GM19395 (cell line): ENCODE measurements around the gene AUTS2.
A peak's percentile ranks its signal among the peaks of the same experiment; 100 is the strongest.

Source experiments
- ATAC-seq: cut with Tn5 transposase; IDR thresholded peaks from one replicate; pipeline ENCODE4 v1.9.1; 2021; ENCODE audit warnings: mild to moderate bottlenecking, moderate library complexity; ENCODE audit not compliant: unreplicated experiment

Gene AUTS2

GRCh38 chr7:69654381-69654780 is 56.1 kb downstream of the AUTS2 start:
- ATAC-seq = no peak

DNA sequence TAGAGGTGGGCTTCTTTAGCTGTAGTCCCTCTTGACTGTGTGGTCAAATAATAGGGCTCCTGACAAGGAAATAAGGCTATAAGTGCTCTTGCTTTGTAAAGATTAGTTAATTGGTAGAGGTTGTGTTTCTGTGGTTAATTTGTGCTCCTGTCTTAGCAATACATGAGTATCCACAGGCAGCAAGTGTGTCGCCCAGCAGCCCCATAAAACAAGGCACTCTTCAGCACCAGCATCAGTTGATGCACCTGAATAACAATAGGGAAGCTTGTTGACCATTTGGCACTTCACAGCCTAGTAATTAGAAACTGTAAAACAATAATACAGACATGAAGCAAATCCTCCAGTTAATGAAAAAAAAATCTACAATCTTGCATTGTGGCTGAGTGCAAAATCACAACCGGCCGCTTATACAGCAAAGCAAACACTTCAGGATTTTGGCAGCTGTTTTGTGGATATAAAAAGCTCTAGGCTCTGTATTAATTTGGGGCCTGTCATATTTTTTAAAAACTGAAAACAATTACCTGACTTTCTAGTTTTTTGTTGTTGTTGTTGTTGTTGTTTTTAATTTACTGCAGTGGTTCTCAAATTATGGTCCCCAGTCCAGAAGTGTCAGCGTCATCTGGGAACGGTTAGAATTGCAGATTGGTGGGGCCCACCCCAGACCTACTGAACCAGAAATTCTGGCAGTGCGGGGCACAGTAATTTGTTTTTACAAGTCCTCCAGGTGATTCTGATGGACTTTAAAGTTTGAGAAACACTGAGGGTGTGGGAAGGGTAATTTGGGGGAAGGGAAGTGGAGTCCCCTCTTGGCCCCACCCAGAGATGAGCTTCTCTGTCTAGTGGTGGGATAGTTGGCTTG is 56.8 kb downstream of the AUTS2 start:
- ATAC-seq = no peak

DNA sequence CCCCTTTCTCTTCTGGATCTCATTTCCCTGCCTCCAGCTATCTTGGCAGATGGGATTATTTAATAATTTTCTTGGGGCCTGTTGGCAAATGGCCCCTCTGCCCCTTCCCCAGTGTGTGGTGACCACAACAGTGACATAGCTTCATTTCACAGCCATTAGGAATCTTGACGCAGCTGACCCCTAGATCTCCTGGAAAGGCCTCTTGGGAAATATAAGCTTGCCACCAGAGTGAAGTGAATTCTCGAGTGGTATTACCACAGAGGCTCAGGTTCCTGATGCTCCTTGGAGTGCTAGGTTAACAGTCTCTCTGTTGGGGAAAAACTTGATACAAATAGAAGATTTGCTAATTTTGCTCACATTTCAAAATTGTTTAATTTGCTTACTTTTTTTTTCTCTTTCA is 57.8 kb downstream of the AUTS2 start:
- ATAC-seq = no peak

- ATAC-seq = no peak
These were observed 58.6 kb downstream of the AUTS2 start for GRCh38 chr7:69656890-69657289.

- no peak for ATAC-seq
These were observed 59.1 kb downstream of the AUTS2 start for GRCh38 chr7:69657331-69657730.

GRCh38 chr7:69657985-69658384 is 59.7 kb downstream of the AUTS2 start:
- no peak for ATAC-seq

GRCh38 chr7:69659983-69660382 is 61.7 kb downstream of the AUTS2 start:
- no peak for ATAC-seq

GRCh38 chr7:69661342-69661741 is 63.1 kb downstream of the AUTS2 start:
- peak; percentile 51 for ATAC-seq

DNA sequence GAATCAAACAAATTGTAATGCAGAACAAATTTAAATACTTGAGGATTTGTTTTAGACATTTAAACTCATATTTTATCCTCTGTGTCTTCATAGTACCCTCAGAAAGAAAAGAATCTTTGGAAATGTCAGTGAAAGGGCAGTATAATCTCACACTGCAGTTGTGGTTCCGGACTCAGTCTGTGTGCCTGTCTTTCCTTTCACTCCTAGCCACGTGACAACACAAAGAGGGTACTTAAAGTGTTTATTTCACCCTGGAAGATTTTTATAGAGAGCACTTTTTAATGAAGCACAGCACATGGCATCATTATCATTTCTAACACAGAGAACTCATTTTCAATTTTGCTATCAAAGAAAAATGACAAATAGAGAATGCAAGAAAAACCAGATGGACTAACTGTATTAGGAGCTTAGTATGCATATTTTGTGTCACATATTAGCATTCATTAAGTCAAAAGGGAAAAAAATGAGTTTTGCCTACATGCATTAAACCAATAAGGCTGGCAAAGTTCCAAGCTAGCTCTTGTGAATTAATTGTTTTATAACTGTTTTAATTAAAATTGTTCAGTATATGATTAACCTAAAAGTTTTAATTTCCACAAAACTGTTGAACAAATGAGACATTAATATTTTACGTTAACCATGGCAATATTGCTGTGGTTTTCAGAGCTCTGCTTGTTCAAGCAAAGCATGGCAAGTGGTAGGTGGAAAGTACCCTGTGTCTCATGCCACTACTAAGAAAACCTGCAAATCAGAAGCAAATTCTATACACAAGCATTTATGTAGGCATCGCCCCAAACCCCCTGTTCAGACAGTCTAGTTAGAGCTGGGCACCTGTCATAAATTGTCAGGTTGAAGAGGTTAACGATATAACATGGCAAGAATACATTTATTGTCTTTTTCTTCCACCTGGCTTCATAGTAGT is 65.9 kb downstream of the AUTS2 start:
- ATAC-seq = no peak

DNA sequence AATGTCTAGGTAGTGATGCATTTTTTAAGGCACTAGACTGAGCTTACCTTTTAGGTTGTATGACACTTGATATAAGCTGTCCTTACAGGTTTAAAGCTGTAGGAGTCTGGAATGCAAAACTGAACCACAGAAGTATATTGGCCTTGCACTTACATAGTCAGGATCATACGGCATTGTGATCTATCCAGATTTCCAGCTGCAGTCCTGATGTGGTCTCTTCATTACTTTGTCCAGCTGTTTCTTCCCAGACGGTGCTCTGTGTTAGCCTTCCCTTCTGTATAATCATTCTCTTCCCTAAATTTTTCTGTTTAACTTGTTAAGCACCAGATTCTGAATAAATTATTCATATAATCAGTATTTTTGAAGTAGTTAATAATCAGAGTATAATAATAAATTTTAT is 67.1 kb downstream of the AUTS2 start:
- no peak for ATAC-seq

- ATAC-seq = no peak
These were observed 70.1 kb downstream of the AUTS2 start for GRCh38 chr7:69668339-69668870.

- no peak for ATAC-seq
These were observed 72.4 kb downstream of the AUTS2 start for GRCh38 chr7:69670701-69671100.

GRCh38 chr7:69673074-69673473 is 74.8 kb downstream of the AUTS2 start:
- ATAC-seq = no peak

- peak; percentile 84 for ATAC-seq
These were observed 76.5 kb downstream of the AUTS2 start for GRCh38 chr7:69674701-69675182.

DNA sequence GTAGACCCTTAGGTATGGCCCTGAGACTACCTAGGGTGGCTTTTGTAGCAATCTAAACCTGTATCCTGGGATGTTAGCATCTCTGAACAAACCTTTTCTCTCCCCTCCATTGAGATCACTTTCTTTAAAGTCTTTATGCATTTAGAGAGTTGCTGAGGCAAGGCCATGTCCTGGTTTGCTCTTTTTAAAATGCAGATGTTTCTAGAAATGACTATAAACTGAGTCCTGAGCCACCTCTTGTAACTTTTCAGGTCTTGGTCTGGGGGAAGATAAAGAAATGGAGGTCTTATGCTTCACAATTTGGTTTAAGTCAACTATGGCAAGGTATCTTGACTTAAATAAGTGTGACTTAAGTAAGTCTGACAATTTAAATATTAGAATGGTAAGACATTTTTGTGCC is 78.0 kb downstream of the AUTS2 start:
- ATAC-seq = no peak

DNA sequence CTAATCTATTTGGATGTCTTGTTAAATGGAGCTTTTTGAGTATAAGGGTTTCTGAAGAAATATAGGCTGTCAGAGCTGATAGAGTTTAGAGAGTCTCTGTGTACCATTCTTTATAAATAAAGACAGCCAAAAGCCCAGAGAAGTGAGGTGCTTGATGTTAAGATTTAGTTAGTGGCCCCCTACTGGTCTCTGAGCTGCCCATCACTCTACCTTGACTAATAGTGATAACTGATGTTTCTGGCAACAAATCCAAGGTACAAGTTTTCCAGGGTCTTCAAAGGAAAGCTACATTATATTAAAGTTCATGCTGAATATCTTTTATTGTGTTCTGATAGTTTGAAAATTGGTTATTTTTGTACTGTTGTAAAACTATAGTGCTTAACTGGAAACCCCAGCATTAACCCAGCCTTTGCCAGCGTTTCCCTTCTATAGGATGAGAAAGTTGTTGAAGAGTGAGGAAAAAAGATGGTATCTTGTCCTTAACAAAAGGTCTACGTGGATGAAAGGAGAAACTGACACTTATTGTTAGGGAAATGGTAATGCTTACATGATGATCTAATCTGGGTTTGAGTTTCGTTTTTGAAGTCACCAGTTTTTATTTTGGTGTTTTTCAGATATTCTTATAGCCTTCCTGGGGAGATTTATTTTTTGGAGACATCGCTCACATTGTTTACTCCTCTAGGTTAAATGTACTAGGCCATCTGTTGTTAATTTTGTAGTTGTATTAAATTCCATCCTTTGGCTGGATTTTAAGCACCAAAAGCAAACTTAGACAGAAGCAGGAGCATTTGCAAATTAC is 79.0 kb downstream of the AUTS2 start:
- peak; percentile 39 for ATAC-seq

GRCh38 chr7:69677881-69678493 is 79.7 kb downstream of the AUTS2 start:
- ATAC-seq = no peak

DNA sequence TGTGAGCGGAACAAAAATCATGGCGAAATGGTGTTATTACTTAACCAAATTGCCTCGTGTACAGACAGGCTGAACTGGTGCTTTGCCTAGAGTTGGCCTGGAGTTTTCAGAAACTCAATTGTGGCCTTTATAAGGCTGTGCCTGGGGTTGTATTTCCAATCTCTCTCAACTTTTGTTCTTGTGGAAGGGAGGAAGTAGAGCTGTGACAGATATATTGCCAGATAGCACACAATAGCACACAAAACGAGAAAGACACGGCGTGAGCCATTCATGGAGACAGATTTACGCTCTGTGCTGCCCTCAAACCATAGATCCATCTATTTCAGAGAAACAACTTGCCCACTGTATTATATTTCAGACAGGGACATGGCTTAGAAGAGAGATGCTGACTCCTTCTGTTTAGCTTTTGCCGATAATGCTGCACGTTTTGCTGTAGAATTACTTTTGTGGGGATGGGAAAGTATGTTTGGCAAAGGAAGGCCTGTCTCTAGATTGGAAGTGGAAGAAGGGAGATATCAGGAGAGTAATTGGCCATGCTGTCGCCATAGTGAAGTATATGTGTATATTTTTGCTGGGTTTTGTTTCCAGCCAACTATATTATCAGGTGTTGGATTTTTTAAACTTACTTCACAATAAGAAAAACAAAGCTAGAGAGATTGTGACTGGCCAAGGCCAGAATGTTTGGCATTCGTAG is 80.4 kb downstream of the AUTS2 start:
- ATAC-seq = no peak

GRCh38 chr7:69681181-69681580 is 82.9 kb downstream of the AUTS2 start:
- ATAC-seq = no peak

- no peak for ATAC-seq
These were observed 84.2 kb downstream of the AUTS2 start for GRCh38 chr7:69682518-69682917.
